Measurements from ENCODE around the gene RPS14.

DNA sequence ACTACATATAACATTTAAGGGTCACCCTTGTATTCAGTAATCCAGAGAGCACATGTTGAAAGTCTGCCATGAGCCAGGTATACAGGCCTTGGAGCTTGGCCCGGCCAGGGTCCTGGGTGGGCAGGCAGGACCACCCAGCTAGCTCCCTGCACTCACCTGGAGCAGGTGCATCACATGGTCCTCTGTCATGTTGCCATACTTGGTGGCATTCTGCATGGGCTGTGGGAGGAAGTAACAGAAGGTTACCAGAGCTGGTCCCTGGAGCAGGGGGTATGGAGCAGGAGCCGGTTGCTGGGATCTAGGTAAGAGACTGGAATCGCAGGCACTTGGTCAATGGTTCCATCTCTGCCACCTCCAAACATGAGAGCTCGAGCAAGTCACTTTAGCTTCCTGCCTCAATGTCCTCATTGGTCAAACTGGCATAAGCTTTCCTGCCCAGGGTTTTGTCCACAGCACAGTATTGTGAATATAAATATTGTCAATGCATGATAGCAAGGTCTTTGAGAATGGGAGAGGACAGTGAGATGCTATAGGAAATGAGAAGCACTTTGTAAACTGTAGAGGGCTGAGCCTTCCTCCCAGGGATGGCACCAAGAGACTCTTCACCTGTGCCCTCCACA lies 43.3 kb downstream of the RPS14 start:
- TF ChIP-seq, protein P1, sequence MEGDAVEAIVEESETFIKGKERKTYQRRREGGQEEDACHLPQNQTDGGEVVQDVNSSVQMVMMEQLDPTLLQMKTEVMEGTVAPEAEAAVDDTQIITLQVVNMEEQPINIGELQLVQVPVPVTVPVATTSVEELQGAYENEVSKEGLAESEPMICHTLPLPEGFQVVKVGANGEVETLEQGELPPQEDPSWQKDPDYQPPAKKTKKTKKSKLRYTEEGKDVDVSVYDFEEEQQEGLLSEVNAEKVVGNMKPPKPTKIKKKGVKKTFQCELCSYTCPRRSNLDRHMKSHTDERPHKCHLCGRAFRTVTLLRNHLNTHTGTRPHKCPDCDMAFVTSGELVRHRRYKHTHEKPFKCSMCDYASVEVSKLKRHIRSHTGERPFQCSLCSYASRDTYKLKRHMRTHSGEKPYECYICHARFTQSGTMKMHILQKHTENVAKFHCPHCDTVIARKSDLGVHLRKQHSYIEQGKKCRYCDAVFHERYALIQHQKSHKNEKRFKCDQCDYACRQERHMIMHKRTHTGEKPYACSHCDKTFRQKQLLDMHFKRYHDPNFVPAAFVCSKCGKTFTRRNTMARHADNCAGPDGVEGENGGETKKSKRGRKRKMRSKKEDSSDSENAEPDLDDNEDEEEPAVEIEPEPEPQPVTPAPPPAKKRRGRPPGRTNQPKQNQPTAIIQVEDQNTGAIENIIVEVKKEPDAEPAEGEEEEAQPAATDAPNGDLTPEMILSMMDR (IDR thresholded peaks at IDR 0.05) = no peak
- no peak for TF ChIP-seq POLR2A (IDR thresholded peaks at IDR 0.05)
